Activated T-helper 17 cell treated with anti-CD3 and anti-CD28 coated beads, Interleukin-2, amount 50 U/mL, for 72 hours (primary cell): ENCODE data around the gene HOXB7. TPM values are rescaled to one million over a fixed set of nuclear protein-coding genes. Genes with fewer than 3 reads are reported as not detected.
A peak's percentile ranks its signal among the peaks of the same experiment; 100 is the strongest.

Source experiments
- ATAC-seq: fragments of 150-1000 bp; cut with Tn5 transposase; replicated peaks from 2 replicates; pipeline ENCODE4 v1.10.0; 2021; ENCODE audit warnings: mild to moderate bottlenecking, moderate library complexity
- H3K27ac Mint-ChIP-seq: one replicate; pipeline ENCODE4 v1.8.0; 2022; ENCODE audit warnings: mixed read lengths
- H3K27me3 Mint-ChIP-seq: one replicate; pipeline ENCODE4 v1.8.0; 2022; ENCODE audit warnings: mixed read lengths
- H3K36me3 Mint-ChIP-seq: one replicate; pipeline ENCODE4 v1.8.0; 2022; ENCODE audit warnings: low read depth, mild to moderate bottlenecking, mixed read lengths
- H3K4me1 Mint-ChIP-seq: one replicate; pipeline ENCODE4 v1.8.0; 2022; ENCODE audit warnings: mixed read lengths
- H3K4me3 Mint-ChIP-seq: one replicate; pipeline ENCODE4 v1.8.0; 2022; ENCODE audit warnings: mild to moderate bottlenecking, mixed read lengths
- H3K9me3 Mint-ChIP-seq: one replicate; pipeline ENCODE4 v1.8.0; 2022; ENCODE audit warnings: mixed read lengths
- total RNA-seq, 2 donors: library from RNA; stranded (reverse); gene quantifications; one replicate each; pipeline ENCODE4 v1.2.3, GENCODE V29; 2022

The HOXB7 gene
- total RNA-seq, 2 donors from 2014 or later: 0.95 TPM; not detected in 1

DNA sequence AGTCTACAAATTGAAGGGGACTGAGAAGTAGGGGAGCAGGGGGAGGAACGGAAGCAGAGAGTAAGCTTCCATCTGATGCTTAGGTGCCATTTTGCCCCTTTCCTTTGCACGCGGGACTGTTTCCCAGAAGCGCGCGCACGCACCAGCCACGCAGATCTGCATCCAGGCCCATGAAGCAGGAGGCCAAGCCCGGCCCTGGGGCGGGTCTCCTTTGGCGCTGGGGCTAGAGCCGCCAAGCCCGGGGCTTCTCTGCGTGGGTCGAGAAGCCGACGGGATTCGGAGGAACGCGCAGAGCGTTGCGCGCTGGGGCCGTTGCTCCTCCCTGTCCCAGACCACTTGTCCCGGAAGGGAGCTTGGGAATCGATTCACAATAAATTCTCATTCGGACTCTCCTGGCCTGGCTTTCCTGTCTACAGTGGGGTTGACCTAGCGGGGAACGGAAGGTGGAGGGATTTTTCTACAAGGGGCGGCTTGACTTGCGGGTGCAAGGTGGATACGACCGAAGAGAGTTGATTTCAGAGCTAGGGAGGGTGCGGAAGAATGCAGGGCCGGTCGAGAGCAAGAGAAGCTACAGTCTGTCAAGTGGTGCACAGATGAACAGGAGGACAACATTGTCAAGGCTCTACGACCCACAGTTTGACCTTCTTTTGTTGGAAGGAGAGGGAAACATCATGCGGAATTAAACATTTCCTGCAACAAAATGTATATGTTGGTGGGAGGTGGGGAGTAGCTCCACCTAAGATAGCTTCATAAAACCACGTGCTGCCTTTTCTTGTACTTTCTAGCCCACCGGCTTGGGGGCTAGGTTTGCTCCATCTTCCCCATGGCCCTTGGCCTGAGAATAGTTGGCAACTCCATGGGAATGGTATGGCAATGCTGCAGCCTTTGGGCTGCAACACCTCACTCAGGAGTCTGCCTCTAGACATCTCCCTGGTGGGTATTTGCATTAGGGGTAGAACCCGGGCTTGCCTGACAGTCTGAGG, 10.9 kb upstream of the HOXB7 start:
- Mint-ChIP-seq H3K36me3 (peaks cover 6% of the 10 kb centered on the region), H3K27ac (no peak overlapping the region), H3K27me3 (peaks cover 72% of the 10 kb centered on the region), H3K4me1 (peaks cover 14% of the 10 kb centered on the region), H3K9me3 (no peaks in the 10 kb centered on the region), H3K4me3 (no peak overlapping the region)
- no peak for ATAC-seq

DNA sequence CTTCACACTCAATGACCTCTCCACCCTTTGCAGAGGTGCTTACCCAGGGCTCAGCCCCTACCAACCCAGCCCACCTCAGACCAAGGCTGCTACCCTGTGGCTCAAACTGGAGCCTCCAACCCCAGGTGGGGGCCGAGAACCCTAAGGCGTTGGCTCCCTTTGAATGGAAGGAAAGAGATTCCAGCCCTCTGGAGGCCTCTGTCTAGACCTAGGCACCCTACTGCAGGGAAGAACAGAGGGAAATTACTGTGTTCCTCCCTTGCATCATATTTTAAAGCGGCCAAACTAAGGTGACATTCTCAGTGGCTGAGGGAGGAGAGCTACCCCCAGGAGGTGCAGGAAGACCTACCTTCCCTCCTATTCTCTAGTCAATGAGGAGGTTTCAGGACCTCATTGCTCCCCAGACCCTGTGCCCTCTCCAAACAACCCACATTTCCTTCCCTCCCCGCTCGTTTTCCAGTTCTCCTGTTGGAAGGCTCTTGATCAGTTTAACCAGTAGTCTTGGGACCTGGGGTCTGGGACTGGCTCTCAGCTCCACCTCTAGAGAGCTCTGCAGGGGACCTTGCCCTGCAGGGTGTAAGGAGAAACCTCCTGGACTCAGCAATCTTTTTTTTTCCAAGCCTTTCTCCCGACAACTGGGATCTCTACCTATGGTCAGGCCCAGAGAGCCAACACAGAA, 9.8 kb upstream of the HOXB7 start:
- Mint-ChIP-seq H3K27ac (no peak overlapping the region), H3K4me3 (no peak overlapping the region), H3K9me3 (no peaks in the 10 kb centered on the region), H3K36me3 (peaks cover 6% of the 10 kb centered on the region), H3K27me3 (peaks cover 76% of the 10 kb centered on the region), H3K4me1 (peaks cover 9% of the 10 kb centered on the region)
- ATAC-seq: no peak

DNA sequence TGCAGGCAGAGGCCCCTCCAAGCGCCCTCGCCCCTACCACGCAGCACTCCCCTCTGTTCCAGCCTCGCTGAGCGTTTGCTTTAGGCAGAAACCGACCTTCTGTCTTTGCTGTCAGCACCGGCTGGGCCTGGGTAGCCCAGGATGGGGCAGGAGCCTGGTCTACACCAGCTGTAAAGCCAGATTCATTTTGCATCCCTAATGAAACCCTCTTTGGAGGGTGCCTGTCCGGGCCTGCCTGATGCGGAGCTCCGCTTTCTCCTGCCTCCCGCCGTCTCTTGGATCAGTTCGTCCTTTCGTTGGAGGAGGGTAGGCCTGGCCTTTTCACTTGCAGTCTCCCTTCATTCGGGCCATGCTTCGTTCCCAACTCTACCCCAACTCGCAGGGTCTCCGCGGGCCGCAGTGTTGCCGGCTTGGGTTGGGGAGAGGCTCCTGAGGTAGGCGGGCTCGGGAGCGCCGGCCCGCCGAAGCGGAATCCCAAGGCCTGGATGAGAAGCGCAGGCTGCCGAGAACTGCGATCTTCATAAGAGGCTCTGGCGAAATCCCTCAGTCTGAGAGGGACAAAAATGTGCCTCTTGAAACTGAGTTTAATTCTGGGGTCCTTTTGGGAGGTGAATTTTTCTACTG, 9.1 kb upstream of the HOXB7 start:
- H3K36me3 Mint-ChIP-seq: peaks cover 6% of the 10 kb centered on the region
- no peak overlapping the region for H3K27ac Mint-ChIP-seq
- H3K4me3 Mint-ChIP-seq: no peak overlapping the region
- peaks cover 12% of the 10 kb centered on the region for H3K4me1 Mint-ChIP-seq
- H3K9me3 Mint-ChIP-seq: no peaks in the 10 kb centered on the region
- no peak for ATAC-seq
- peaks cover 79% of the 10 kb centered on the region for H3K27me3 Mint-ChIP-seq

DNA sequence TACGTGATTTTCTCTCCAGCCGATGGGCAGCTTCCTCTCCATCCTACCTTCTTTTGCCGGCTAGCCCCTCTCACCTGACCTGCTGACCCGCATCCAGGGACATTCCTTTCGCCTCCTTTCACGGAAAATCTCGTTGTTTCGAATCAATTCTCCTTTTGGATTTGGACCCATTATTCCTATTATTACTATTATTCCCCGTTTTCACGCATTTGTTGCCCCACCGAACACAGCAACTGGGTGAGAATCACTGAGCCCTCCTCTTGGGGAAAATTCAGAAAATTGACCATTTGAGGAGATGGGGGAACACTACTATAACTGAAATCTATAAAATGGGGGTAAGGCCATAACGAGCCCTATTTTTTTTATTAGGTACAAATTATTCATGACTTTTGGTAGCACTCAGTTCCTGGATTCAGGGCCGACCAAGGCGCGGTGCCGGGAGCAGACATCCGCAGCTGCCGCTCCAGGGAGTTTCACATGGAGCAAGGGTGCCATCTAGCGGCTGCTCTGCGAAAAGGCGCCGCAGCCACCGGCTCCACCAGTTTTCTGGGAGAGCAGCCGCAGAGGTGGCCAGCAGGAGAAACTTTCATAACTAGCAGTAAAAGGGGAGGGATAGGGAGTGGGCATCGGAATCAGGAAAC, 7.6 kb upstream of the HOXB7 start:
- peak overlapping the region; percentile 47 for H3K4me3 Mint-ChIP-seq
- H3K4me1 Mint-ChIP-seq: peaks cover 19% of the 10 kb centered on the region
- H3K9me3 Mint-ChIP-seq: no peaks in the 10 kb centered on the region
- peaks cover 16% of the 10 kb centered on the region for H3K36me3 Mint-ChIP-seq
- H3K27me3 Mint-ChIP-seq: peaks cover 82% of the 10 kb centered on the region
- ATAC-seq: peak; percentile 83
- no peak overlapping the region for H3K27ac Mint-ChIP-seq

DNA sequence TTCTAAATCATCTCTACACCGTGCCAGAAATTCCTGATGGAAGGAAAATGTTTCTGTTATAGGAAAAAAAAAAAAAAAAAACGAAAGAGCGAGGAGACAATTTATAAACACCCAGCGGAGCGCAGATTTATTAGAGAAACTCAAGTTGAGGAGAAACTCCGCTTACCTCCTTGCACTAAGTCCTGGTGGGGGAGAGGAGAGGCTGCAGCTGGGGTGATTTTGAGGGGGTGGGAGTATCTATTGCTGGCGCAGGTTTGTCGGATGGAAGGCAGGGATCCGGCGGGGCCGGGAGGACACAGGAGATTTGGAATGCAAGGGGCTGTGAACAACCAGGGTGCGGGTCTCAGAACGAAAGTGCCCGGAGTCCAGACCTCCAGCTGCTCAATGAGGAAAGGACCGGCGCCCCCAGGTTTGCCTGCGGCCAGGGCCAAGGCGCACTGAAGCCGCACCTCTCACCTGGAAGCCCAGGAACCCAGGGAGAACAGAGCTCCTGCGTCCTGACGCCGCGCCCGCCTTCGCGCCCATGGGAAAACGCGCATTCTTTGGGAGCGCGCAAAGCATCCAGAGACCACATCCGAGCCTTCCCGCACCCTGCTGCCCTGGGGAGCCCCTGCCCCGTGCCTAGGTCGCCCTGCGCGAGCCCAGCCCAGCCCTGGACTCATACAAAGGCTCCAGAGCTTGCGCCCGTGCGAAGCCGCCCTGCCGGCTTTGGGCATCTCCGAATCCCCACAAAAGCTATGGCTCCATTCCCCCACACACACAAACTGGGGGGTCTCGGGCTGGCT, 6.8 kb upstream of the HOXB7 start:
- Mint-ChIP-seq H3K27me3 (peaks cover 82% of the 10 kb centered on the region), H3K36me3 (peaks cover 16% of the 10 kb centered on the region), H3K27ac (no peak overlapping the region), H3K4me3 (peak overlapping the region; percentile 47), H3K9me3 (no peaks in the 10 kb centered on the region), H3K4me1 (peaks cover 25% of the 10 kb centered on the region)
- ATAC-seq: no peak

DNA sequence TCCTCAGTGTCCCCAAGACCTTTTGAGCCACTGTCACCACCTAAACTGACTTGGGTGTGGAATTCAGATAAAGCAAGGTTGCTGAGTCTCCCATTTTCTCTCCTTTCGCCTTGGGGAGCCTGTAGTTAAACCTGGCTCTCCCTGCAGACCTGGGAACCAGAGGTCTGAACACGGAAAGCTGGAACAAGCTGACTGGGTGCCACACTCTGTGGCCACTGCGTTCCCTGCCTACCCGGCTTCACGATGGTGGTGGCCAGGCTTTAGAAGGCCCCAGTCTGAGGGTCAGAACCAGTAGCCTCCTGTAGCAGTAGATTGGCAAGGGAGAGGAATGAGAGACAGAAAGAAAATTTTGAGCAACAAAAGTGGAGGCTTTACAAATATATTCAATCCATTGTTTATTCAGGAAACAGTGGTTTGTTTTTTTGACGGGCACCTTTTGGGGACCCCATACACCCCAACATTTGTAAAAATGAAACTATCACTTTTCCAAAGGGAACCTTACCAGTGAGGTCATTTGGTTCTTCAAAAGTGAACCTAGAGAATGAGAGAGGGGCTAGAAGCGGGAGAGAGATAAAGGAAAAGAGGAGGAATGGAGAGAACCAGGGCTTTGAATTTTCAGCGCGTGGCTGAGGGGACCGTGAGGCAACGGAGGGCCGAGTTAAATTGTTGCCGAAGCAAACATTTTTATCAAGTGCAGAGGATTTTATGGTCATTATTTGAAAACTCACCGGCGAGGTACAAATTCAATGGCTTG, 6.1 kb upstream of the HOXB7 start:
- Mint-ChIP-seq H3K27ac (no peak overlapping the region), H3K27me3 (peaks cover 81% of the 10 kb centered on the region), H3K9me3 (no peaks in the 10 kb centered on the region), H3K4me3 (no peak overlapping the region), H3K36me3 (peaks cover 16% of the 10 kb centered on the region), H3K4me1 (peaks cover 30% of the 10 kb centered on the region)
- ATAC-seq: no peak

DNA sequence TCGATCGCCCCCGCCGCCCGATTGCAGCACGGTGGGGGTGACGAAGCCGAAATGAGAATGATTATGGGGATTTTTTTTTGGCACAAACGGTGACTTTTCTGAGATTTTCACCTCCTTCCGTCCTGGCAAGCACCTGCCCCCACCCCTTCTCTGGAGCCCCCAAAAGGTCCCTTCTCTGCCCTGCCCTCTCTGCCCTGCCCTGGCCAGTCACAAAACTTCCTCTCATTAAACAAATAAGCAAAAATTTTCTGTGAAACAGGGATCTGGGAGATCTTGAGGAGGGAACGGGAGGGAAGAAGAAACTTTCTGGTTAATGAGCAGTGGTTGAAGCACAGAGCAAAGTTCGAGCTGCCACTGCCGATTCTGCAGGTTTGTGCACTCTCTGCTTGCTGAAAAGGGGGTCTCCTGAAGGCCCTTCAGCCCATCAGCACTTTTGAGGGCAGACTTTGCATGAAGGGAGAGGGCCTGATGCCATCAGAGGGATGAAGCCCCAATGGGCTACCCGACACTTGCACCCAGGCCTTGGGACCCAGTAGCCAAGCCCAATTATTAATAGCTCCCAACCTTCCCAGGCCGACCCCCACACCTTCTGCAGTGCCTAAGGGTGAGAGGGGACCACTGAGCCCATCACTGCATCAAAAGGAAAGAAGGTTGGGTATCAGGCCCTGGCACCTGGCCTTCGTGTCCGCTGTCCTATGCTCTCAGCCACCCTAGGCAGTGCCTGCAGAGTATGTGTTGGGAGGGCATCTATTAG, 5.3 kb upstream of the HOXB7 start:
- H3K4me1 Mint-ChIP-seq: peaks cover 30% of the 10 kb centered on the region
- no peak overlapping the region for H3K27ac Mint-ChIP-seq
- H3K36me3 Mint-ChIP-seq: peaks cover 17% of the 10 kb centered on the region
- ATAC-seq: no peak
- H3K27me3 Mint-ChIP-seq: peaks cover 81% of the 10 kb centered on the region
- H3K9me3 Mint-ChIP-seq: no peaks in the 10 kb centered on the region
- no peak overlapping the region for H3K4me3 Mint-ChIP-seq

DNA sequence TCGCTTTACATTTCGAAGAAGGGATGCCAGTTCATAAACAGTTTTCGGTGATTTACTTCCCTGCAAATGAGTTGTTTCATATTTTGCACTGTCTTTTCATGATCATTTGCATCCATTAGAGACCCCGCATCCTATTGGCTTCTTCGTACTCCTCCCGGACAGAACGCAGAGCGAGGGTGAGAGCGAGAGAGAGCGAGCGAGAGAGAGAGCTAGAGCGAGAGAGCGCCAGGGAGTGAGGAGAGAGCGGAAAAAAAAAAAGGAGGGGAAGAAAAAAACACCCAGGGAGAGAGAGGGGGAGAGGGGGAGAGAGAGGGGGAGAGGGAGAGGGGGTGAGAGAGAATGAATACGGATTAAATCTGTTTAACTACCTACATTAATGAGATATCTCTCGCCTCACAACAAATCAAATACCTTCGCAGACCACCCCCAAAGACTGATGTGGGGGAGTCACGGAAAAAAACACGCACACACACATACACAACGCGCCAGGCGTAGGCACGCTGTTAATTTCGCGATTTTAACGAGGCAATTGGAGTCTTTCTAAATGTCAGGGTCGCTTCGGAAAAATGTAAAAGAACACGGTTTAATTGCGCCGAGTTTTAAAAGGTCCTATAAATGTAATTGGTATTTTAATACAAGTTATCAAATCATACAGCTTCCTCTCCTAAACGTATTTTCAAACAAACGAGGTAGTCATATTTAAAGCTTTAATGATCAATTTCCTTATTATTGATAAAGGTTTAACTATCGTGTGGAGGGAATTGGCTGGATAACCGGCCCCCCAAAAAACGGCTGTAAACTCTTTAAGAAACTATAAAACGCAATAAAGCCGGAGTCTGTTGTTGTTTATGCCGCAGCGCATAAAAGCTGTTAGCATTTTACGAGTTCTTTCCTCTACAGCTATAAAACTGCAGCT, 4.5 kb upstream of the HOXB7 start, which contains the start of gene HOXB8:
TSS of gene HOXB8 (minus strand) at position 246 of the 916 bp plus-strand sequence. CDS start 588 bp downstream, outside the sequence.
- Mint-ChIP-seq H3K36me3 (peaks cover 22% of the 10 kb centered on the region), H3K27ac (no peak within 1 kb of the TSS), H3K9me3 (no peaks in the 10 kb centered on the region), H3K4me1 (peaks cover 35% of the 10 kb centered on the region), H3K27me3 (peaks cover 77% of the 10 kb centered on the region), H3K4me3 (peak within 1 kb of the TSS; percentile 96)
- no peak for ATAC-seq

DNA sequence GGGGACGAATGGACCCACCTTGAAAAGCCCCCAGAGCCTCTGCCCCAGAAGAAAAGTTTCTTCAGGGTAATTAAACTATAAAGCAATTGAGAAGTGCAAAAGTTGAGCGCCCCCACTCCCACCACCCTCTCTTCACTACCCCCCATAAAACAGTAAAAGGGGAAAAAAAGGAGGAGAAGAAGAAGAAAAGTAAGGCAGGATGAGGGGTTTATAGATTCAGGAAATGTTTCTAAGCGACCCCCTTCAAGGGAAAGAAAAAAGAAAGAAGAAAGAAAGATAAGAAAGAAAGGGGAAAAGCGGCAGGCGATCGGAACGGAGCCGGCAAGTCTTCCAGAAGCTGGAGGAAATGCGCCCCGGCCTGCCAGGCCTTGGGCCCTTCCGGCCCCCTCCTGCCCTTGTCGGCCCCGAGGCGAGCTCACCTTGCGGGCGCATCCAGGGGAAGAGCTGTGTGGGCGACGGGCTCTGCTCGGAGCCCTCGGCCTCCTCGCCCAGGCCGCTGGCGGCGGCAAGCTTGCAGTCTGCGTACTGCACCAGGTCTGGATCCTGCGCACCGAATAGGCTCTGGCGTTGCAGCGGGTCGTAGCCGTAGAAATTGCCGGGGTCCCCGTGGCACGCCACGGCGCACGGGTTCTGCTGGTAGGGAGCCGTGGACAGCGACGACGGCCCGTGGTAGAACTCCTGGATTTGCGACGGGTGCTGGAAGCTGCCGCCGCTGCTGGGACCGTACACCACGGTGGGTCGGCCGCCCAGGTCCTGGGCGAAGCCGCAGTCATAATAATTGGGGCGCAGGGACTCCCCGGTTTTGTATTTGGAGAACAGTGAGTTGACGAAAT, 3.3 kb upstream of the HOXB7 start:
- peaks cover 74% of the 10 kb centered on the region for H3K27me3 Mint-ChIP-seq
- peaks cover 22% of the 10 kb centered on the region for H3K36me3 Mint-ChIP-seq
- H3K27ac Mint-ChIP-seq: no peak overlapping the region
- ATAC-seq: no peak
- peaks cover 35% of the 10 kb centered on the region for H3K4me1 Mint-ChIP-seq
- peak overlapping the region; percentile 96 for H3K4me3 Mint-ChIP-seq
- no peaks in the 10 kb centered on the region for H3K9me3 Mint-ChIP-seq

DNA sequence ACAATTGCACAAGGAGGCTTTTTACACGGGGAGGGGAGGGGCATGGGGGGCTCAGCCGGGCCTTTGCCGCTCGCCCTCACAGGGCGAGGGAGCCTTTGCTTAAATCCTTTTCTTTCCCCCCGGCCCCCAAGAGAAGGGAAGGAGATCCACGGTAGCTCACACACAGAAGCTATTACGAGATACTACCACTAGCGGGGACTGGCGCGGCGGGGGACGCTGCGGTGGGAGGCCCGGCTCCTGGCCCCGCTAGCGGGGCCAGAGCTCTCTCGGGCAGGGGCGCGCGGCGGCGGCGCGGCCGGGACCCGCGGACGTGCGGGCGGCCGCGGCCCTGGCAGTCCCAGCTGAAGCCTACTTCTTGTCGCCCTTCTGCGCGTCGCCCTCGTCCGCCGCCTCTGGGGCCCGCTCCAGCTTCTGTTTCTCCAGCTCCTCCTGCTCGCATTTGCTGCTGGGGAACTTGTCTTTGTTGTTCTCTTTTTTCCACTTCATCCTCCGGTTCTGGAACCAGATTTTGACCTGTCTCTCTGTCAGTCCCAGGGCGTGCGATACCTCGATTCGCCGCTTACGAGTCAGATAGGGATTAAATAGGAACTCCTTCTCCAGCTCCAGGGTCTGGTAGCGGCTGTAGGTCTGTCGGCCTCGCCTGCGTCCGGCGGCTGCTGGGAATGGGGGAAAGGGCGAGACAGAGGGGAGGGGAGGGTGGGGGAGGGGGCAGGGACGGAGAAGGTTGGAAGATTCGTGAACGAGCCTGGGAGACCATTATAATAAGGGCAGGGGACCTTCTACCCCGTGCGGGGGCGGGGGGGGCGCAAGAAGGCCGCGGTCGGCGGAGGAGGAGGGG, 2.3 kb upstream of the HOXB7 start:
- ATAC-seq: peak; percentile 49
- H3K27ac Mint-ChIP-seq: peak overlapping the region; percentile 41
- H3K4me3 Mint-ChIP-seq: peak overlapping the region; percentile 96
- H3K9me3 Mint-ChIP-seq: no peaks in the 10 kb centered on the region
- H3K36me3 Mint-ChIP-seq: peaks cover 22% of the 10 kb centered on the region
- peaks cover 68% of the 10 kb centered on the region for H3K27me3 Mint-ChIP-seq
- peaks cover 32% of the 10 kb centered on the region for H3K4me1 Mint-ChIP-seq
